Measurements from ENCODE around the gene RSPH1.

RSPH1 gene

GRCh38 chr21:42512346-42513034 lies 16.5 kb upstream of the RSPH1 start:
- no peak for DNase-seq

- no peak for DNase-seq
Measured at GRCh38 chr21:42509244-42509643, 13.2 kb upstream of the RSPH1 start.

- DNase-seq: no peak
Measured at GRCh38 chr21:42508371-42508770, 12.3 kb upstream of the RSPH1 start.

GRCh38 chr21:42507418-42507817 lies 11.4 kb upstream of the RSPH1 start:
- no peak for DNase-seq

GRCh38 chr21:42505090-42505726 lies 9.2 kb upstream of the RSPH1 start:
- DNase-seq: no peak

GRCh38 chr21:42503711-42504110 lies 7.7 kb upstream of the RSPH1 start:
- no peak for DNase-seq

GRCh38 chr21:42500736-42501135 lies 4.7 kb upstream of the RSPH1 start:
- no peak for DNase-seq

GRCh38 chr21:42500225-42500624 lies 4.2 kb upstream of the RSPH1 start:
- DNase-seq: no peak

GRCh38 chr21:42499444-42500112 lies 3.6 kb upstream of the RSPH1 start:
- DNase-seq: no peak

- DNase-seq: no peak
Measured at GRCh38 chr21:42498012-42498411, 2.0 kb upstream of the RSPH1 start.

- DNase-seq: no peak
Measured at GRCh38 chr21:42496839-42497202, 797 bp upstream of the RSPH1 start.

GRCh38 chr21:42495765-42496119 lies 282 bp downstream of the RSPH1 start:
- no peak for DNase-seq

- DNase-seq: no peak
Measured at GRCh38 chr21:42495027-42495426, 997 bp downstream of the RSPH1 start.

- no peak for DNase-seq
Measured at GRCh38 chr21:42493109-42494060, 2.6 kb downstream of the RSPH1 start.

- DNase-seq: no peak
Measured at GRCh38 chr21:42492201-42492600, 3.8 kb downstream of the RSPH1 start.

GRCh38 chr21:42491328-42491727 lies 4.7 kb downstream of the RSPH1 start:
- no peak for DNase-seq

GRCh38 chr21:42490720-42491119 lies 5.3 kb downstream of the RSPH1 start:
- no peak for DNase-seq

- no peak for DNase-seq
Measured at GRCh38 chr21:42489991-42490390, 6.0 kb downstream of the RSPH1 start.

GRCh38 chr21:42489006-42489563 lies 6.9 kb downstream of the RSPH1 start:
- DNase-seq: no peak

GRCh38 chr21:42486531-42486930 lies 9.5 kb downstream of the RSPH1 start:
- no peak for DNase-seq

GRCh38 chr21:42486072-42486471 lies 10.0 kb downstream of the RSPH1 start:
- no peak for DNase-seq

GRCh38 chr21:42484966-42485365 lies 11.1 kb downstream of the RSPH1 start:
- DNase-seq: no peak

GRCh38 chr21:42481169-42481568 lies 14.9 kb downstream of the RSPH1 start:
- no peak for DNase-seq
